Measurements from ENCODE around the gene SPRY1.

DNA sequence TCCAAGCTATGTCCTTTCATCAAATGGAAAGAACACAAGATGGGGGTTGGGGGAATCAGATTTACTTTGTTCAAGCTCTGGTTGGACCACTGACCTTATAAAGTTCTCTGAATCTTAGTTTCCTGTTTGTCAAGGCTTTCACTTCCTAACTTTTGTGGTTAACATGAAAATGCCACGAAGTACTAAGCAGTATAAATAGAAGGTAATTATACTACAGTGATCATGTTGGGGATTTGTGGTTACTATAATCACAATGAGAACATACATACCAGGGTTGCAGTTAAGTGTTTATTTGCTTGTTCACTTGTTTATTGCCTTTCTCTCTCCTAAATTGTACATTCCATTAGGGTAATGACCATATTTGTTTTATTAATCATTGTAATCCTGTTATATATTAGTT, 53.2 kb downstream of the SPRY1 start:
- TF ChIP-seq, protein P1, sequence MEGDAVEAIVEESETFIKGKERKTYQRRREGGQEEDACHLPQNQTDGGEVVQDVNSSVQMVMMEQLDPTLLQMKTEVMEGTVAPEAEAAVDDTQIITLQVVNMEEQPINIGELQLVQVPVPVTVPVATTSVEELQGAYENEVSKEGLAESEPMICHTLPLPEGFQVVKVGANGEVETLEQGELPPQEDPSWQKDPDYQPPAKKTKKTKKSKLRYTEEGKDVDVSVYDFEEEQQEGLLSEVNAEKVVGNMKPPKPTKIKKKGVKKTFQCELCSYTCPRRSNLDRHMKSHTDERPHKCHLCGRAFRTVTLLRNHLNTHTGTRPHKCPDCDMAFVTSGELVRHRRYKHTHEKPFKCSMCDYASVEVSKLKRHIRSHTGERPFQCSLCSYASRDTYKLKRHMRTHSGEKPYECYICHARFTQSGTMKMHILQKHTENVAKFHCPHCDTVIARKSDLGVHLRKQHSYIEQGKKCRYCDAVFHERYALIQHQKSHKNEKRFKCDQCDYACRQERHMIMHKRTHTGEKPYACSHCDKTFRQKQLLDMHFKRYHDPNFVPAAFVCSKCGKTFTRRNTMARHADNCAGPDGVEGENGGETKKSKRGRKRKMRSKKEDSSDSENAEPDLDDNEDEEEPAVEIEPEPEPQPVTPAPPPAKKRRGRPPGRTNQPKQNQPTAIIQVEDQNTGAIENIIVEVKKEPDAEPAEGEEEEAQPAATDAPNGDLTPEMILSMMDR (IDR thresholded peaks at IDR 0.05; ENCODE audit: low read depth, low read length, missing input control) = no peak
- TF ChIP-seq, protein P2, sequence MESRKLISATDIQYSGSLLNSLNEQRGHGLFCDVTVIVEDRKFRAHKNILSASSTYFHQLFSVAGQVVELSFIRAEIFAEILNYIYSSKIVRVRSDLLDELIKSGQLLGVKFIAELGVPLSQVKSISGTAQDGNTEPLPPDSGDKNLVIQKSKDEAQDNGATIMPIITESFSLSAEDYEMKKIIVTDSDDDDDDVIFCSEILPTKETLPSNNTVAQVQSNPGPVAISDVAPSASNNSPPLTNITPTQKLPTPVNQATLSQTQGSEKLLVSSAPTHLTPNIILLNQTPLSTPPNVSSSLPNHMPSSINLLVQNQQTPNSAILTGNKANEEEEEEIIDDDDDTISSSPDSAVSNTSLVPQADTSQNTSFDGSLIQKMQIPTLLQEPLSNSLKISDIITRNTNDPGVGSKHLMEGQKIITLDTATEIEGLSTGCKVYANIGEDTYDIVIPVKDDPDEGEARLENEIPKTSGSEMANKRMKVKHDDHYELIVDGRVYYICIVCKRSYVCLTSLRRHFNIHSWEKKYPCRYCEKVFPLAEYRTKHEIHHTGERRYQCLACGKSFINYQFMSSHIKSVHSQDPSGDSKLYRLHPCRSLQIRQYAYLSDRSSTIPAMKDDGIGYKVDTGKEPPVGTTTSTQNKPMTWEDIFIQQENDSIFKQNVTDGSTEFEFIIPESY (IDR thresholded peaks at IDR 0.05) = no peak
- no peak for TF ChIP-seq YY1 (IDR thresholded peaks at IDR 0.05)
- TF ChIP-seq, protein P3, sequence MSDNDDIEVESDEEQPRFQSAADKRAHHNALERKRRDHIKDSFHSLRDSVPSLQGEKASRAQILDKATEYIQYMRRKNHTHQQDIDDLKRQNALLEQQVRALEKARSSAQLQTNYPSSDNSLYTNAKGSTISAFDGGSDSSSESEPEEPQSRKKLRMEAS (IDR thresholded peaks at IDR 0.05) = no peak
- TF ChIP-seq RAD21 (IDR thresholded peaks at IDR 0.05) = no peak

All from liver (tissue), 3 donors.